ENCODE results near the gene FRRS1L.

The FRRS1L gene

GRCh38 chr9:109107402-109108240 lies 59.4 kb downstream of the FRRS1L start:
- DNase-seq (ENCODE audit: low read depth in 2 of 2): no peak

DNA sequence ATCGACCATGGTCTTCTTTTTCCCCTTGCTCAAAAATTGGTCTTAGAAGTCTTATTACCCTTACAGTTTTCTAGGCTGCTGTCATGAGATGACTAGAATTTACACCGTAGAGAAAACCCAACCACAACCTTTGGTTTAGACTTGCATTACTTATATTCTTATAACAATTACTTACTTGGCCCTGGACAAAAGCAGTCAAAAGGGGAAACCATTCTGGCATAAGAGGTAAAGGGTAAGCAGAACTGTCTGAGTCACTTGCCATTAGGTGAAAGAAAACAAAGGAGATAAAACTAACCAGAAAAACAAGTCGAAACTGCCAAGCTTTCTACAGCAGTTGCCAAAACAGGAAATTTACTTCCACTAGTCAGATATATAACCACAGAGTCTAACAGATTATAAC lies 65.2 kb downstream of the FRRS1L start:
- DNase-seq (ENCODE audit: low read depth in 2 of 2): no peak

GRCh38 chr9:109101202-109101595 lies 65.8 kb downstream of the FRRS1L start:
- no peak for DNase-seq (ENCODE audit: low read depth in 2 of 2)

GRCh38 chr9:109100543-109101201 lies 66.4 kb downstream of the FRRS1L start:
- DNase-seq (ENCODE audit: low read depth in 2 of 2): no peak

- DNase-seq (ENCODE audit: low read depth in 2 of 2): no peak
These were observed 68.1 kb downstream of the FRRS1L start for GRCh38 chr9:109098960-109099308.

- DNase-seq (ENCODE audit: low read depth in 2 of 2): no peak
These were observed 68.7 kb downstream of the FRRS1L start for GRCh38 chr9:109098171-109098959.

DNA sequence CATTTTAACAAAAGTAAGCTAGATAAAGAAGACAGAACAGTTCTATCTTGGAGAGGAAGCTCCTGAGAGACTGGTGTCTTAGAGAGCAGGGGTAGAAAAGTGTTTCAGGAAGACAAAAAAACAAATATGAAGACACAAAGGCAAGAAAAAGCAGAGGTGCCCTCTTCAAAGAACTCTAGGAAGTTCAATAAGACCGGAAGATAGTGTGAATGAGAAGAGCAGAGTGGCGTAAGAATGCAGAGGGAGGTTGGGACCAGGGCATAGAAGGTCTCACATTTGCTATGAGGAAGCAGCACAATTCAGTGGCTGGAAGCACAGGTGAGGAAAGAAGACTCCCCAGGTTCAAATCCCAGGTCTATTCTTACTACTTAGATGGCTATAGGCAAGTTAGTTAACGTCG lies 69.9 kb downstream of the FRRS1L start:
- DNase-seq (ENCODE audit: low read depth in 2 of 2): no peak

GRCh38 chr9:109095321-109095720 lies 71.7 kb downstream of the FRRS1L start:
- no peak for DNase-seq (ENCODE audit: low read depth in 2 of 2)

GRCh38 chr9:109094268-109094667 lies 72.8 kb downstream of the FRRS1L start:
- DNase-seq (ENCODE audit: low read depth in 2 of 2): no peak

- no peak for DNase-seq (ENCODE audit: low read depth in 2 of 2)
These were observed 74.5 kb downstream of the FRRS1L start for GRCh38 chr9:109092587-109092986.

- DNase-seq (ENCODE audit: low read depth in 2 of 2): no peak
These were observed 74.9 kb downstream of the FRRS1L start for GRCh38 chr9:109092051-109092580.

DNA sequence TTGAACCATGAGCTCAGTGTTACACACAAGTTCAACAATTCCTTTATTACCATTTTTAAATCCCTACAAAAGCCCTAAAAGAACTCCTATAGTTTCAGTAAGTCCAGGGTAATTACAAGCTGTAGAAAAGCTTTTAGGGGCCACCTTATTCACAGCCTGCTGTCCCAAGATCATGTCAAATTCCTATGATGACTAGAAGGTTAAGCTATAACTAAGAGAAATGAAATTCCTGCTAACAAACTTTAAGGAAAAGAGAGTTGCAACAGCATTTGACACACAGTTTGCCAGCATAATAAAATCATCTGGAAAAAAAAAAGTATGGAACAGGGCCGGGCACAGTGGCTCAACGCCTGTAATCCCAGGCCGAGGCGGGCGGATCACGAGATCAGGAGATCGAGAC lies 78.8 kb downstream of the FRRS1L start:
- no peak for DNase-seq (ENCODE audit: low read depth in 2 of 2)

- no peak for DNase-seq (ENCODE audit: low read depth in 2 of 2)
These were observed 79.3 kb downstream of the FRRS1L start for GRCh38 chr9:109087795-109088194.

DNA sequence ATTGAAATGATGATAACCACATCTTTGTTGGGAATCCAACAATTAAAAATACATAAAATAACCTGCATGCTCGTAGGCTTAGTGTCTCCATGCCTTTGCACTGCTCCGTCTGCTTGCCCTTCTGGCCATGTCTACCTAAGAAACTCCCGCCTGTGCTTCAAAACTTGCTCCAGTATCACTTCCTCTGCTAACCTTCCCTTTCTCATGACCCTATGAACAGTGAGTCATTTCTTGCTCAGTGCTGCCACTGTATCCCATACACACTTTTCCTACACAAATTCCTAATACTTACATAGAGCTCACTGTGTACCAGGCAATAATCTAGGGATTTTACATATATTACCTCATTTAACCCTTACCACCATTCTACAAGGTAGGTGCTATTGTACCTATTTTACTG lies 80.8 kb downstream of the FRRS1L start:
- DNase-seq (ENCODE audit: low read depth in 2 of 2): no peak

DNA sequence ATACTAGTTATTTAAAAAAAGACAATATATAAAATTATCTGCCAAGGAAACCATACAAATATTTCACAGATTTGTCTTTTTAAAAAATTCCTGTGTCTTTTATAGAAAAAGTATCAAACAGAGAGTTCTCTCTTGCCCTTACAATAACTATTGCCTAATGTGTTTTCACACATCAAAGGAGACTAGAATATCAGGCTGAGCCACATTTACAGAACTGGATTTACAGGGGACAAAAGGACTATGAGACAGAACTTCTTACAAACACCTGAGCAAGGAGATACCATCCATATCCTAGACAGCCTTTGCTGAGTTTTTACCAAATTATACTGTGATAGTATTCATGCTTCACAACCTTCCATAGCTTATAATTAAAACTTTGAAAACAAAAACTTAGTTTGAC lies 81.5 kb downstream of the FRRS1L start:
- DNase-seq (ENCODE audit: low read depth in 2 of 2): no peak

- no peak for DNase-seq (ENCODE audit: low read depth in 2 of 2)
These were observed 83.1 kb downstream of the FRRS1L start for GRCh38 chr9:109083813-109084405.

GRCh38 chr9:109083141-109083540 lies 83.9 kb downstream of the FRRS1L start:
- no peak for DNase-seq (ENCODE audit: low read depth in 2 of 2)

- no peak for DNase-seq (ENCODE audit: low read depth in 2 of 2)
These were observed 84.9 kb downstream of the FRRS1L start for GRCh38 chr9:109082091-109082620.
